HL-60 (cell line): ENCODE results near the gene ZP2.

ENCODE experiments used
- GABPA ChIP-seq: IDR thresholded peaks from 2 replicates; pipeline ENCODE4 v1.6.1; 2012; ENCODE audit warnings: low read depth
- POLR2AphosphoS5 ChIP-seq: IDR thresholded peaks from 2 replicates; pipeline ENCODE4 v1.6.1; 2012; ENCODE audit warnings: low read depth
- TF ChIP-seq, protein P1 (sequence below): IDR thresholded peaks from one replicate; pipeline ENCODE4 v1.5.1; 2011; ENCODE audit warnings: low read length, control low read depth, inconsistent platforms; ENCODE audit not compliant: insufficient read depth

DNA sequence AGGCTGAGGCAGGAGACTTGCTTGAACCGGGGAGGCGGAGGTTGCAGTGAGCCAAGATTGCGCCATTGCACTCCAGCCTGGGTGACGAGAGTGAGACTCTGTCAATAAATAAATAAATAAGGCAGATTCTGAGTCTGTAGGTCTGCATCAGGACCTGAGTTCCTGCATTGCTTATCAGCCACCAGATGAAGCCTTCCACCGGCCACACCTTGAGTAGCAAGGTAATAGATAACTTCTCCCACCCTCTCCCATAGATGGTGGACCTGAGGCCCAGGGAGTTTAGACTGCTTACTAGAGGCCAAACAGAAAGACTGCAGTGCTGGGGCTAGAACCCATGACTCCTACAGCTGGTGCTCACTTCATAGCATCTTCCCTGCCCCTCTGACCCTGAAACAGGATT, 22.1 kb downstream of the ZP2 start:
- TF ChIP-seq, protein P1, sequence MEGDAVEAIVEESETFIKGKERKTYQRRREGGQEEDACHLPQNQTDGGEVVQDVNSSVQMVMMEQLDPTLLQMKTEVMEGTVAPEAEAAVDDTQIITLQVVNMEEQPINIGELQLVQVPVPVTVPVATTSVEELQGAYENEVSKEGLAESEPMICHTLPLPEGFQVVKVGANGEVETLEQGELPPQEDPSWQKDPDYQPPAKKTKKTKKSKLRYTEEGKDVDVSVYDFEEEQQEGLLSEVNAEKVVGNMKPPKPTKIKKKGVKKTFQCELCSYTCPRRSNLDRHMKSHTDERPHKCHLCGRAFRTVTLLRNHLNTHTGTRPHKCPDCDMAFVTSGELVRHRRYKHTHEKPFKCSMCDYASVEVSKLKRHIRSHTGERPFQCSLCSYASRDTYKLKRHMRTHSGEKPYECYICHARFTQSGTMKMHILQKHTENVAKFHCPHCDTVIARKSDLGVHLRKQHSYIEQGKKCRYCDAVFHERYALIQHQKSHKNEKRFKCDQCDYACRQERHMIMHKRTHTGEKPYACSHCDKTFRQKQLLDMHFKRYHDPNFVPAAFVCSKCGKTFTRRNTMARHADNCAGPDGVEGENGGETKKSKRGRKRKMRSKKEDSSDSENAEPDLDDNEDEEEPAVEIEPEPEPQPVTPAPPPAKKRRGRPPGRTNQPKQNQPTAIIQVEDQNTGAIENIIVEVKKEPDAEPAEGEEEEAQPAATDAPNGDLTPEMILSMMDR, result no peak
- TF ChIP-seq POLR2AphosphoS5 (no peak), GABPA (no peak)
